GM19043 (cell line): ENCODE measurements around the gene WASHC1.
A peak's percentile ranks its signal among the peaks of the same experiment; 100 is the strongest.
"Not testable (repeated sequence)": the region's sequence is repeated elsewhere in the genome, so short reads cannot be mapped to it uniquely, and the experiment has no call there.

ENCODE experiments used
- ATAC-seq: cut with Tn5 transposase; IDR thresholded peaks from one replicate; pipeline ENCODE4 v1.9.1; 2021; ENCODE audit warnings: low read depth; ENCODE audit not compliant: unreplicated experiment

The WASHC1 gene, protein sequence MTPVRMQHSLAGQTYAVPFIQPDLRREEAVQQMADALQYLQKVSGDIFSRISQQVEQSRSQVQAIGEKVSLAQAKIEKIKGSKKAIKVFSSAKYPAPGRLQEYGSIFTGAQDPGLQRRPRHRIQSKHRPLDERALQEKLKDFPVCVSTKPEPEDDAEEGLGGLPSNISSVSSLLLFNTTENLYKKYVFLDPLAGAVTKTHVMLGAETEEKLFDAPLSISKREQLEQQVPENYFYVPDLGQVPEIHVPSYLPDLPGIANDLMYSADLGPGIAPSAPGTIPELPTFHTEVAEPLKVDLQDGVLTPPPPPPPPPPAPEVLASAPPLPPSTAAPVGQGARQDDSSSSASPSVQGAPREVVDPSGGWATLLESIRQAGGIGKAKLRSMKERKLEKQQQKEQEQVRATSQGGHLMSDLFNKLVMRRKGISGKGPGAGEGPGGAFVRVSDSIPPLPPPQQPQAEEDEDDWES

DNA sequence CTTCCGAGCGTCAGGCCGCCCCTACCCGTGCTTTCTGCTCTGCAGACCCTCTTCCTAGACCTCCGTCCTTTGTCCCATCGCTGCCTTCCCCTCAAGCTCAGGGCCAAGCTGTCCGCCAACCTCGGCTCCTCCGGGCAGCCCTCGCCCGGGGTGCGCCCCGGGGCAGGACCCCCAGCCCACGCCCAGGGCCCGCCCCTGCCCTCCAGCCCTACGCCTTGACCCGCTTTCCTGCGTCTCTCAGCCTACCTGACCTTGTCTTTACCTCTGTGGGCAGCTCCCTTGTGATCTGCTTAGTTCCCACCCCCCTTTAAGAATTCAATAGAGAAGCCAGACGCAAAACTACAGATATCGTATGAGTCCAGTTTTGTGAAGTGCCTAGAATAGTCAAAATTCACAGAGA lies at the start of gene WASHC1:
Gene WASHC1, minus strand, starts transcription at position 101 of the 400 bp plus-strand sequence. CDS start 4,457 bp downstream, outside the sequence.
- not testable (repeated sequence) for ATAC-seq

GRCh38 chr9:78333-78732 lies 49.1 kb upstream of the WASHC1 start:
- ATAC-seq, result not testable (repeated sequence)

GRCh38 chr9:76389-76788 lies 47.1 kb upstream of the WASHC1 start:
- ATAC-seq, result not testable (repeated sequence)

DNA sequence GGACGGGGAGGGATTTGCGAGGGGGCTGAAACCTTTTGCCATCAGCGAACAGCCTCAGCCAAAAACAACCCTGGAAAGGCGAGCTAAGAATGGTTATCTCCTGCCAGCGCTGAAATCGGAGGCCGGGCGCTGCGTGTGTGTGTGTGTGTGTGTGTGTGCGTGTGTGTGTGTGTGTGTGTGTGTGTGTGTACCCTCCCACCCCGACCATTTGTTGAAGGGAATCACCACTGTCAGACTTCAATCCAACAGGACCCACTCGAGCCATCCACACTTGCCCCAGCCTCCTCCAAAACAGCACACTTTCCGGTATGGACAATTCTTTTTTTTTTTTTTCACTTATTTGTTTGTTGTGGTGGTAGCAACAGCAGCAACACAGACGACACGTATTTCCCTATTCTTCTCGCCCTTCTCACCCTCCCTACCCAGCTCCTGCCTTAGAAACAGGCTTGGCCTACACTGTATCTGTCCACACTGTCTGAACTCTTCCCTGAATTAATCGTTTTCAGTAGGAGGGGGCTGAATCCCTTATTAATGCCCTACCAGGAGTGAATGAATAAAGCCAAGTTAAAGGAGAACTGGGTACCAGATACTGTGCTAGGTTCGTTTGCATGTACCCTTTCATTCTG lies 44.8 kb upstream of the WASHC1 start:
- ATAC-seq, result not testable (repeated sequence)

DNA sequence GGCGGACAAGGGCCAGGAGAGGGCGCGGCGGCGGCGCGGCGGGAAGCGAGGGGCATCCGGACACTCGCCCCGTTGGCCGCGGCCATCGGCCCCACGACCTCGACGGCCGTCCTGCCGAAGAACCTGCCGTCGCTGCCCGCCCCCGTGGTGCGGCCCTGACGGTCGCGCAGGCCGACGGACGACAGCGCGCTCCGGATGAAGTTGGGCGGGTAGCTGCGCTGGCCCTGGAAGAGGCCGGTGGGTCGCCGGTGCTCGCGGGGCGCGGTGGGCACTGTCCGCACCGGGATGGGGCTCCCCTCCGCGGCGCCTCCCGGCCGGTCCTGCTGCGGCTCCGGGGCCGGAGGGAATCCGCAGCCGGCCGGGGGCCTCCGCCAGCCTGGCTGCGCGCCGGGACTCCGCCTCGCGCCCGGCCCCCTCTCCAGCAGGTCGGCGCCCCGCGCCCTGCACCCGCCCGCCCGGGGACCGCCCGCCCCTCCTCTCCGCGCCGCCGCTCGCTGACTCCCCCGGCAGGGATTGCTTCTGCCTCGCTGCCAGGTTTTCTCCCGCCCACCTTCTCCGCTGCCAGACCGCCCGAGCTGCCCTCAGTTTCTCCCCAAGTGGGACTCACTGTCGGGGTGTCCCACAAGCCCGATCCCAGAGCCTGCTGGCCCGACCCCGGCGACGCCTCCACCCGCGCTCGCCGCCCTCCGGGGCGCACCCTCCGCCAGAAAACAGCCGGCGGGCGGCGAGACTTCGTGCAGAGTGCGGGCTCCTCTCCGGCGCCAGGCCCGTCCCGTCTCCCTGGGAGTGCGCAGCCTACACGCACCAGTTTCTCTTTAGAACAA lies 44.0 kb upstream of the WASHC1 start:
- not testable (repeated sequence) for ATAC-seq

DNA sequence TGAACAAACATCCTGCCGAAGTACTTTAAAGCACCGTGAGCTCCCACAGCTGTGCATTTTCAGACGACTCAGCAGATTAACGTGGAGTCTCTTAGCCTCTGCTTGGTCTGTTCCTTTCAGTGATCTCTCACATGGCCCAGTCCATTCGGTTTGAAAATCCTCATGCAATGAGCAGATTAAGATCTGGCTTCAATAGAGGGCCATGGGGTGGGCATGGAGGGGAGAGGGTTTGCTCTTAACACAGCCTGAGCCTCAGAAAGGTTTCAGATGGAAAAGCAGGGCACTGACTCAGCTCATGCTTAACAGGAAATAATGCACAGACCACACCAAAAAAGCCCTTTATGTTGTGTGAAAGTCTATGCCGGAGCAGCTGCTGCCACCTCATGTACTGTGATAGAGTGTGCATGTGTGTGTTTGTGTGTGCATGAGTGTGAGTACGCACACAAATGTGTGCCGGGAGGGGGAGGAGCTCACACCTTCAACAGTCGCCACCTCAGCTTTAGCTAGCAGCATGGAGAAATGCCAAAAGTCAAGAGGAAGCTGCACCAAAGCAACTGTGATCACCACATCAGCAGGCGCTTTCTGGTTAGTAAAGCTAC lies 33.9 kb upstream of the WASHC1 start:
- ATAC-seq, result peak; percentile 77

DNA sequence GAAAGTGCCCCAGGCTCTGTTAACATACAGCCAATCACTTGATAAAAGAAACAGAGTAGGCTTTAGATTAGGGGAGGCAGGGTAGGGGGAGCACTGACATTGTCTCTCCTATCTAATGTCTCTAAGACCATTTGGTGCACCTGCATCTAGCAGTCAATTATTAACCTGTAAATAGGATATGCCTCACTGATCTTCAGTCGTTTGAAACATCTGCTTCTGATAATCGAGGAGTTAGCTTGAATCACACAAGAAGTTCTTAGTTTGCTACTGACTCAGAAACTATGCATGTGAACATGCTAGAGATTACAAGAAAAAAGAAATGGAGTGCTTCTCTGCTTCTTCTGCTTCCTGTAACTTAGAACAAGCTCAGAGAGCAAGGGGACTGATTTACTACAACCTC lies 23.4 kb upstream of the WASHC1 start:
- peak; percentile 95 for ATAC-seq

GRCh38 chr9:48190-48842 lies 19.1 kb upstream of the WASHC1 start:
- not testable (repeated sequence) for ATAC-seq

DNA sequence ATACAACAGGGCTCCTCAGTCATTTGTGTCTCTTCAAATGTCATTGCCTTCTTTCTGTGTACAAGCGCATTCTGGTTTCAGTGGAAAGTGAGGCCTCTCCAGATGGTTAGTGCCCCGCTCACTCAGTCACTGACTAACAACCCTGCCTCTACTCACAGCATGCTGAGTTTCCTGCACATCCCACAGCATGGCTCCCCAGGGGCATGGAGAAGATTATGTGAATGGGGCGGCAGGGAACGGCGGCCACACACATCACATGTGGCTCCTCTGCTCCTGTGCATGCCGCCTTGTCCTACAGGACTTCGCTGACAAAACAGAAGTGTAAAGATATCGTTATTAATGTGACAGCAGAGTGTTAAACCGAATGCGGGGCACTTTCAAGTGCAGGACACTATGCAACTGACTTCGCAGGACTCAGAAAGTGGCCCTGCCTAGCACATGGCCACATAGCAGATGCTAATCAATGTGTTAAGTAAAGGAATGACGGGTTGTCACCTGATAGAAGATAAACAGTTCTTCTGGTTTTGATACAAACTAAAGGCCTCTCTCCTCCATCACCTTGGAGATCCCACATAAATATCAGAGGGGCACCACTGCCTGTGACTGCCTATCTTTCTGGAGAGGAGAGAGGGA lies 17.5 kb upstream of the WASHC1 start:
- not testable (repeated sequence) for ATAC-seq

- ATAC-seq, result not testable (repeated sequence)
Observed at GRCh38 chr9:46164-46563, 16.9 kb upstream of the WASHC1 start.

- ATAC-seq, result not testable (repeated sequence)
Observed at GRCh38 chr9:45180-45878, 16.1 kb upstream of the WASHC1 start.

DNA sequence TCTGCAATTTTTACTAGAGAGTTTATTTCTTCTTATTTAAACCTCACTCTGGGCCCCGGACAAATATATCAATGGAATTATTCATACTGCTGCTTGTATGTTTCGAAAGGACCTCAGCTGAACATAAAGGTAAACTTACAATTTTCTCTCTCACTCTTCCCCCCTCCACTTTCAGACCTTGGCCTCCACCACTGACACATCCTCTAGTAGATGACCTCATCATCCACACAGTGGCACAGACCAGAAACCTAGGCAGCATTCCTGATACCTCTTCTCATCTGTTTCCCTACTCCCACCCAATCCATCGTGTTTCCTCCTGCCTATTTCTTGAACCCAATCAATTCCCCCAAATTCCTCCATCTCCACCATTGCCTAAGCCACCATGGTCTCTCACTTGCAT lies 15.2 kb upstream of the WASHC1 start:
- ATAC-seq, result not testable (repeated sequence)

DNA sequence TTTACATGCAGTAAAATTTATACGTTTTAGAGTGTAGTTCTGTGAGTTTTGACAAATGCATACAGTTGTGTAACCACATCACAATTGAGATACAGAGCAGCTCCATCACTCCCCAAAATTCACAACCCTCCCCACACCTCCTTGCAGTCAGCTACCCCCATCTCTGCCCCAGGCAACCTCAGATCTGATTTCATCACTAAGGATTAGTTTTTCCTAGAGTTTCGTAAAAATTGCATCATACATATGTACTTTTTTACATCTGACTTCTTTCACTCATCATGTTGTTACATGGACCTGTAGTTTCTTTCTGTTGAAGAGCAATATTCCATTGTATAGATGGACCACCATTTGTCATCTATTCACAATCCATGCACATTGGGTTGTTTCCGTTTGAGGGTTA lies 14.4 kb upstream of the WASHC1 start:
- ATAC-seq, result not testable (repeated sequence)

GRCh38 chr9:43116-43515 lies 13.9 kb upstream of the WASHC1 start:
- not testable (repeated sequence) for ATAC-seq

DNA sequence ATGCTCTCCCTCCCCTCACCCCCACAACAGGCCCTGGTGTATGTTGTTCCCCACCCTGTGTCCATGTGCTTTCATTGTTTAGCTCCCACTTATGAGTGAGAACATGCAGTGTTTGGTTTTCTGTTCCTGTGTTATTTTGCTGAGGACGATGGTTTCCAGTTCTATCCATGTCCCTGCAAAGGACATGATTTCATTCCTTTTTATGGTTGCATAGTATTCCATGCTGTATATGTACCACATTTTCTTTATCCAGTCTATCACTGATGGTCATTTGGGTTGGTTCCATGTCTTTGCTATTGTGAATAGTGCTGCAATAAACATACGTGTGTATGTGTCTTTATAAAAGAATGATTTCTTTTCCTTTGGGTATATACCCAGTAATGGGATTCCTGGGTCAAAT lies 12.6 kb upstream of the WASHC1 start:
- ATAC-seq, result not testable (repeated sequence)

DNA sequence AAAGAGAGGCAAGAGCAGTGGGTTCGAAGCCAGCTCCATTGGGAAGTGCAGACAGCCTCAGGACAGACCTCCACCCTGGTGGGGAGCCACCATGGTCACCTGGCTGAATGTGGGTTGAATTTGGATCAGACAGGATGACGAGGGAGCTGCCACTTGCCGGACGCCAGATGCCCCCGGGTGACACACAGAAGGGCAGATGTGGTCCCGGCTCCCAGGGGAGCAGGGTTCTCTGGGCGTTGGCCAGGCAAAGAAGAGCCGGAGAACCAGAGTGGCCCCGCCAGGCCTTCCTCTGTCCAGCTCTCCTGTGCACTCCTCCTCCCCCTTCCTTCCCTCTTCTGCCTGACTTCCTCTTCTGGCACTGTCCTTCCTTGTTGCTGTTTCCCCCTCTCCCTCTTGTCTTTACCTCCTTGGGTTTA lies 12.0 kb upstream of the WASHC1 start:
- not testable (repeated sequence) for ATAC-seq

GRCh38 chr9:32308-32707 lies 3.1 kb upstream of the WASHC1 start:
- not testable (repeated sequence) for ATAC-seq

DNA sequence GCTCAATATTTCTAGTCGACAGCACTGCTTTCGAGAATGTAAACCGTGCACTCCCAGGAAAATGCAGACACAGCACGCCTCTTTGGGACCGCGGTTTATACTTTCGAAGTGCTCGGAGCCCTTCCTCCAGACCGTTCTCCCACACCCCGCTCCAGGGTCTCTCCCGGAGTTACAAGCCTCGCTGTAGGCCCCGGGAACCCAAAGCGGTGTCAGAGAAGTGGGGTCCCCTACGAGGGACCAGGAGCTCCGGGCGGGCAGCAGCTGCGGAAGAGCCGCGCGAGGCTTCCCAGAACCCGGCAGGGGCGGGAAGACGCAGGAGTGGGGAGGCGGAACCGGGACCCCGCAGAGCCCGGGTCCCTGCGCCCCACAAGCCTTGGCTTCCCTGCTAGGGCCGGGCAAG lies 481 bp downstream of the WASHC1 start:
- not testable (repeated sequence) for ATAC-seq

GRCh38 chr9:21621-22020 lies 7.6 kb downstream of the WASHC1 start:
- ATAC-seq, result not testable (repeated sequence)
